Right lobe of liver (tissue), 6 donors: Measurements from ENCODE around the gene HYLS1. TPM values are rescaled to one million over a fixed set of nuclear protein-coding genes. Genes with fewer than 3 reads are reported as not detected.

ENCODE experiments used
- ATAC-seq, 4 donors: fragments of 200-7000 bp; cut with Tn5 transposase; one replicate each; pipeline ENCODE4 v1.9.1; 2020; ENCODE audit warnings: mild to moderate bottlenecking in 4 of 4, moderate library complexity in 4 of 4
- DNase-seq, 3 donors: peaks; one replicate each; pipeline ENCODE4 v3.0.0-alpha.2; 2020
- H3K27ac ChIP-seq, 3 donors: fragments of 200-600 bp; one replicate each; pipeline ENCODE4 v1.8.0; 2022
- H3K27me3 ChIP-seq, 2 donors: fragments of 200-600 bp; one replicate each; pipeline ENCODE4 v1.8.0; 2022
- H3K36me3 ChIP-seq, 4 donors: fragments of 200-600 bp; sonication (generic) in 1 of 4; one replicate each; pipeline versions ENCODE4 v1.5.1 to v1.8.0; 2017 to 2022; ENCODE audit warnings: control low read depth in 1 of 4
- H3K4me1 ChIP-seq, 4 donors: fragments of 200-600 bp; sonication (generic) in 1 of 4; one replicate each; pipeline versions ENCODE4 v1.5.1 to v1.8.0; 2017 to 2022; ENCODE audit warnings: control low read depth in 1 of 4
- H3K4me3 ChIP-seq, 3 donors: fragments of 200-600 bp; one replicate each; pipeline ENCODE4 v1.8.0; 2022
- H3K9me3 ChIP-seq, 4 donors: fragments of 200-600 bp; sonication (generic) in 1 of 4; one replicate each; pipeline versions ENCODE4 v1.5.1 to v1.8.0; 2017 to 2022; ENCODE audit warnings: control low read depth in 1 of 4
- POLR2A ChIP-seq: fragments of 450-650 bp; IDR thresholded peaks from one replicate; pipeline ENCODE4 v1.6.1; 2017; ENCODE audit warnings: antibody characterized with exemption, mild to moderate bottlenecking
- WGBS: methylation state at CpG from one replicate; pipeline ENCODE4 v1.1.6; 2018; ENCODE audit warnings: low coverage, low lambda C conversion rate; ENCODE audit not compliant: insufficient coverage; ENCODE audit errors: missing lambda C conversion rate; 5-methylcytosine and 5-hydroxymethylcytosine counted together
- intact Hi-C, 2 donors: fragments of 100-400 bp; cut with DNase I; formaldehyde crosslinking; loops; one replicate each; pipeline versions ENCODE4 v1.11.2 to v1.14.1; 2022
- total RNA-seq, 6 experiments: library from RNA; depleted of rRNA in 2 of 6; stranded (reverse); fragments of >200 nt in 2 of 6; fragmentation: NEBNext Ultra II Directional in 3 of 6; extraction: Animal tissue kit (Norgen Biotek cat#: 25700) in 3 of 6; gene quantifications; one replicate each; pipeline versions ENCODE4 v1.1.0 to v1.2.4, GENCODE V29; 2016 to 2023
- TF ChIP-seq, protein P1 (sequence below), 4 donors: fragments of 200-600 bp in 3 of 4; fragments of 450-650 bp in 1 of 4; IDR thresholded peaks; one replicate each; pipeline versions ENCODE4 v1.5.1 to v1.8.0; 2016 to 2022; ENCODE audit warnings: antibody characterized with exemption in 4 of 4, mild to moderate bottlenecking in 2 of 4
- donor health status: DM: no; HTN: yes; CAD: no.
- donor health status: DM: no; HTN: no; CAD: no.
- donor health status: DM: no; HTN: no; CAD: no.
- donor health status: DM: no; HTN: yes; CAD: no.
- donor health status: DM: no; HTN: yes; CAD: no.

The HYLS1 gene
- total RNA-seq, 6 experiments from 2014 or later = 1.7 to 3.5 (median 3.2) TPM

GRCh38 chr11:125945011-125945796 is 57.7 kb downstream of the HYLS1 start:
- WGBS = 69% methylated on average over 12 of the region's 15 CpGs
- no peak for DNase-seq
- intact Hi-C loops = loop anchor here in 1 of 2 donors (10.0 kb wide), 1 partner anchor 90 kb away; no protein-coding TSS in a partner anchor

DNA sequence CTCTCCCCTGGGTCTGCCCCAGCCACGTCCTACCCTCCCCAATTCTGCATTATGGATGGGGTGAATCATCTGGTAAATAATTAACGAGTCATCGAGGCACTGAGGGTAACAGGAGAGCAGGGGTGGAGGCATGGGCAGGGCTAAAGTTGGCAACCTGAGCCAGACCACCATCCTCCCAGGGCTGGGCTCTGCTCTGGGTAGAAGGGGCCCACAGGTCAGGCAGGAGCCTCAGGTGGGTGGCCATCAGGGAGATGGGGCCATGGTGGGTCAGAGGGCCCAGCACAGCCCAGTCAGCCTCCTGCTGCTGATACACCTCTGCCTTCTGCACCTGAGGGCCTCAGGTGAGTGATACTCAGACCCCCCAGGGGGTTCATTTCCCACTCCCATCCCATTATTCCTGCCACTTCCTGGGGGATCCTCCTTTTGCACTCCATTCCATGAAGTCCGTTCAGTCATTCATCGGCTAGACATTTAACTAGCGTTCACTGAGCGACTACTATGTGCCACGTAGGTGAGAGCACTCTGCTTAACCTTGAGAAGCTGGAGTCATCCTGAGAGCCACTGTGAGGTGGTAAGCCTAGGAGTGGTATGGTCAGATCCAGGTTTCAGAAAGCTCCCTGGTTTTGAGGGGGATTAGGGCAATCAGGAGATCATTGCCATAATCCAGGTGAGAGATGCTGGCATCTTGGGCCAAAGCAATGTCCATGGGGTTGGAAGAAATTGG is 58.5 kb downstream of the HYLS1 start, which contains the start of gene VSIG10L2:
VSIG10L2 (plus strand) TSS at position 248 of the 724 bp plus-strand sequence; CDS start at position 260, 12 bp downstream.
- 83% methylated on average over 8 of the region's 8 CpGs for WGBS
- DNase-seq = no peak
- intact Hi-C loops = loop anchor here in 1 of 2 donors (10.0 kb wide), 1 partner anchor 89 kb away; no protein-coding TSS in a partner anchor
- H3K27me3 ChIP-seq = no peaks in the 10 kb centered on the region
- no peaks in the 10 kb centered on the region for H3K36me3 ChIP-seq
- ATAC-seq = no peak
- H3K27ac ChIP-seq = no peak within 1 kb of the TSS
- no peak within 1 kb of the TSS for H3K4me3 ChIP-seq
- H3K9me3 ChIP-seq = no peaks in the 10 kb centered on the region
- TF ChIP-seq POLR2A = no peak
- TF ChIP-seq, protein P1, sequence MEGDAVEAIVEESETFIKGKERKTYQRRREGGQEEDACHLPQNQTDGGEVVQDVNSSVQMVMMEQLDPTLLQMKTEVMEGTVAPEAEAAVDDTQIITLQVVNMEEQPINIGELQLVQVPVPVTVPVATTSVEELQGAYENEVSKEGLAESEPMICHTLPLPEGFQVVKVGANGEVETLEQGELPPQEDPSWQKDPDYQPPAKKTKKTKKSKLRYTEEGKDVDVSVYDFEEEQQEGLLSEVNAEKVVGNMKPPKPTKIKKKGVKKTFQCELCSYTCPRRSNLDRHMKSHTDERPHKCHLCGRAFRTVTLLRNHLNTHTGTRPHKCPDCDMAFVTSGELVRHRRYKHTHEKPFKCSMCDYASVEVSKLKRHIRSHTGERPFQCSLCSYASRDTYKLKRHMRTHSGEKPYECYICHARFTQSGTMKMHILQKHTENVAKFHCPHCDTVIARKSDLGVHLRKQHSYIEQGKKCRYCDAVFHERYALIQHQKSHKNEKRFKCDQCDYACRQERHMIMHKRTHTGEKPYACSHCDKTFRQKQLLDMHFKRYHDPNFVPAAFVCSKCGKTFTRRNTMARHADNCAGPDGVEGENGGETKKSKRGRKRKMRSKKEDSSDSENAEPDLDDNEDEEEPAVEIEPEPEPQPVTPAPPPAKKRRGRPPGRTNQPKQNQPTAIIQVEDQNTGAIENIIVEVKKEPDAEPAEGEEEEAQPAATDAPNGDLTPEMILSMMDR (IDR thresholded peaks at IDR 0.05) = no peak
- H3K4me1 ChIP-seq = no peaks in the 10 kb centered on the region

More at GRCh38 chr11:125945011-125945796, 57.7 kb downstream of the HYLS1 start:
- Histone ChIP-seq H3K27me3 (no peaks in the 10 kb centered on the region), H3K9me3 (no peaks in the 10 kb centered on the region), H3K36me3 (no peaks in the 10 kb centered on the region), H3K4me1 (no peaks in the 10 kb centered on the region), H3K4me3 (no peak overlapping the region), H3K27ac (no peak overlapping the region)
- no peak for ATAC-seq
- TF ChIP-seq, protein P1 (IDR thresholded peaks at IDR 0.05) = no peak
- no peak for TF ChIP-seq POLR2A

- no peak for DNase-seq
- Histone ChIP-seq H3K9me3 (no peaks in the 10 kb centered on the region), H3K4me3 (no peak overlapping the region), H3K27ac (no peak overlapping the region), H3K36me3 (no peaks in the 10 kb centered on the region), H3K4me1 (no peaks in the 10 kb centered on the region), H3K27me3 (no peaks in the 10 kb centered on the region)
- intact Hi-C loops = loop anchor here in 1 of 2 donors (10.0 kb wide), 1 partner anchor 88 kb away; no protein-coding TSS in a partner anchor
- 96% methylated on average over 5 of the region's 14 CpGs for WGBS
- no peak for TF ChIP-seq POLR2A
- TF ChIP-seq, protein P1 (IDR thresholded peaks at IDR 0.05) = no peak
- no peak for ATAC-seq
These were observed 59.4 kb downstream of the HYLS1 start for GRCh38 chr11:125946712-125947418.
